Muscle layer of duodenum (tissue), 2 donors: ENCODE results near the gene TIAM2.
"Not testable (repeated sequence)": the region's sequence is repeated elsewhere in the genome, so short reads cannot be mapped to it uniquely, and the experiment has no call there.

Experiments used
- H3K27ac ChIP-seq: one replicate; pipeline ENCODE4 v1.7.0; 2013; ENCODE audit warnings: mild to moderate bottlenecking, low read length
- H3K27me3 ChIP-seq: one replicate; pipeline ENCODE4 v1.7.0; 2013; ENCODE audit warnings: low read depth, mild to moderate bottlenecking, control low read depth, low read length
- H3K36me3 ChIP-seq, 2 donors: one replicate each; pipeline ENCODE4 v1.7.0; 2013; ENCODE audit warnings: low read length in 2 of 2, control low read depth in 1 of 2, mild to moderate bottlenecking in 1 of 2; ENCODE audit not compliant: insufficient read depth in 2 of 2, control insufficient read depth in 1 of 2
- H3K4me1 ChIP-seq, 2 donors: one replicate each; pipeline ENCODE4 v1.7.0; 2013; ENCODE audit warnings: low read length in 2 of 2, mild to moderate bottlenecking in 2 of 2, control low read depth in 1 of 2, moderate library complexity in 1 of 2; ENCODE audit not compliant: insufficient read depth in 2 of 2, control insufficient read depth in 1 of 2
- H3K4me3 ChIP-seq, 2 donors: one replicate each; pipeline ENCODE4 v1.7.0; 2013; ENCODE audit warnings: low read length in 2 of 2, low read depth in 1 of 2, mild to moderate bottlenecking in 1 of 2
- H3K9me3 ChIP-seq, 2 donors: one replicate each; pipeline ENCODE4 v1.7.0; 2013; ENCODE audit warnings: low read length in 2 of 2, control low read depth in 1 of 2, mild to moderate bottlenecking in 1 of 2; ENCODE audit not compliant: control insufficient read depth in 1 of 2
- donor health status: healthy.

The TIAM2 gene

DNA sequence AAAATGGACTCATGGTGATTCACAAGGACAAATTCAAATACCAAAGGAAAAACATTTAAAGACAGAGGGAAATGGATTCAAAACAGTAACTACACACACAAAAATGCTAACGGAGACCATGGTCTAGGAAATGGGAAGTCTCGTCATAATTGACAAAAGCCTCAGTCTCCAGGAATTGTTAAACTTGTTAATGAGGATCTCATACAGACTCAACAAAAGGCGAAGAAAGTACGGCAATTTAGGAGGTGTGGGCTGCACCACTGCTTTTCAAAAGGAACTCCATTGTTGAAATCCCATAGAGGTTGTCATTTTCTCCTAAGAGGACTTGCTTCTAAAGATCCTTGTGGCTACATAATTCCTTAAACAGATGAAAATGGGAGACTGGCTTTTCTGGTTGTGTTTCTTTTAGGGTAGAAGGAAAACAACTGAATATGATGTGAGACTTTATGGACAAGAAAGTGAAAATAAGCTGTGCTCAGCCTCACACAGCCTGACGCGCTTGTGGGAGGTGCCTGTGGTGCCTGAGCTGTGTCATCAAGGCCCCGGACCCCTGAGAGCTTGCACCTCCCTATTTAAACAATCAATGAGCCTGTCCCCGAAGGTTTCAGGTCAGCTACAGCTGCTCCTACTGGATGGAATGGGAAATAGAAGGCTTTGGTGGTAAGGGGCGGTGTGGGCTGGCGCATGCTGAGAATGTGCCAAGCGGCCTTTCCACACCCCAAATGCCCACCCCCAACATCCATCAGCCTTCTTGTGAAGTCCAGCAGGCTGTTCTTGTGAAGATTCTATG is 266.2 kb downstream of the TIAM2 start:
- Histone ChIP-seq H3K27me3 (no peaks in the 10 kb centered on the region), H3K4me3 (no peak overlapping the region), H3K27ac (no peak overlapping the region), H3K9me3 (no peaks in the 10 kb centered on the region), H3K4me1 (peaks cover 0 to 3% of the 10 kb centered on the region in 2 donors), H3K36me3 (peaks cover 26 to 29% of the 10 kb centered on the region in 2 donors)

DNA sequence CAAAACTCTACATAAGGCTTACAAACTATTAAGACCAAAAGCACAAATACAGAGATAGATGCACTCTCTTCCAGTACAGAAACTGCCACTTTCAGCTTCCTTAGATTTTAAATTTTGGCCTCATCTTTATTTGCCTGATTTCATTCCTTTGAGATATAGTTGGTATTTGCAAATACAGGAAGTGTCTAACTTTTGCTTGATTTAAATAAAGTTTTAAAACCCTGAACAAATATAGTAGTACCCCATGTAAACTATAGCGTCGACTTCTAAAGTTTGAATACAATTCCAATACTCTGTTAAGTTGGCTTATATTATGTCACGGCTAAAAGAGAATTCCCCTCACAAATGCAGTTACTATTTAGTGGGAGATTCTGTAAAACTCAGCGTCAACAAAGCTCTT is 267.5 kb downstream of the TIAM2 start:
- H3K27ac ChIP-seq, result no peak overlapping the region
- peaks cover 0 to 3% of the 10 kb centered on the region in 2 donors for H3K4me1 ChIP-seq
- H3K4me3 ChIP-seq, result no peak overlapping the region
- no peaks in the 10 kb centered on the region for H3K9me3 ChIP-seq
- H3K36me3 ChIP-seq, result peaks cover 20 to 26% of the 10 kb centered on the region in 2 donors
- H3K27me3 ChIP-seq, result no peaks in the 10 kb centered on the region

DNA sequence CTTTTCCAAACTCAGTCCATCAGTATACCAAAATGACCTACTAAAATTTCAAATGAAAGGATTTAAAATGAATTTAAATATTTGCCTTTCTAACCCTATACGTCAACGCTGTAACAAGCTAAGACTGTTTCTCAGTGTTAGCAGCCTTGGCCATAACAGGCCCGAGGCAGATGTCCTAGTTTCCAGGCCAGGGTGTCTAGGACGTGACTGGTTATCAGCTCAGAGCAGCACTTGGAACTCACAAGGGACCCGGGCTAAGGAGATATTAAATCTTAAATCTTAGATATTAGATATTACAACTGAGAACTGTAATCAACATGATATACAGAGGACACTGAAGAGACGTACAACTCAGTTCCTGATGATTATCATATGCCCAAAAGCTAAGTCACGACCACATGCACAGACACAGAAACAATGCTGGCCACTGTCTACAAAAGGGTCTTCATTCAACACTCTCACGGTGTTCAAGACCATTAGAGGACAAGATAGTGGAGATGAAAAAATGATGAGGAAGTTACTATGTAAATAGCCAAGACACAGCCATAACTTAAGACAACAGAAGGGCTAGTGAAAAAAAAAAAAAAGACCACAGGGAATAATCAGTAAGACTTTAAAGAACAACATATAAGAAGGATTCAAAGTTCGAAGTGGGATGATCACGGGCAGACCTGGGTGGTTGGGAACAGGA is 268.4 kb downstream of the TIAM2 start, which contains the start of gene CLDN20:
TSS of gene CLDN20 (plus strand) at position 641 of the 691 bp plus-strand sequence. CDS start 11,707 bp downstream, outside the sequence.
- no peak within 1 kb of the TSS for H3K27ac ChIP-seq
- H3K4me3 ChIP-seq, result no peak within 1 kb of the TSS
- peaks cover 0 to 3% of the 10 kb centered on the region in 2 donors for H3K4me1 ChIP-seq
- no peaks in the 10 kb centered on the region for H3K27me3 ChIP-seq
- H3K9me3 ChIP-seq, result no peaks in the 10 kb centered on the region
- peaks cover 17 to 19% of the 10 kb centered on the region in 2 donors for H3K36me3 ChIP-seq

DNA sequence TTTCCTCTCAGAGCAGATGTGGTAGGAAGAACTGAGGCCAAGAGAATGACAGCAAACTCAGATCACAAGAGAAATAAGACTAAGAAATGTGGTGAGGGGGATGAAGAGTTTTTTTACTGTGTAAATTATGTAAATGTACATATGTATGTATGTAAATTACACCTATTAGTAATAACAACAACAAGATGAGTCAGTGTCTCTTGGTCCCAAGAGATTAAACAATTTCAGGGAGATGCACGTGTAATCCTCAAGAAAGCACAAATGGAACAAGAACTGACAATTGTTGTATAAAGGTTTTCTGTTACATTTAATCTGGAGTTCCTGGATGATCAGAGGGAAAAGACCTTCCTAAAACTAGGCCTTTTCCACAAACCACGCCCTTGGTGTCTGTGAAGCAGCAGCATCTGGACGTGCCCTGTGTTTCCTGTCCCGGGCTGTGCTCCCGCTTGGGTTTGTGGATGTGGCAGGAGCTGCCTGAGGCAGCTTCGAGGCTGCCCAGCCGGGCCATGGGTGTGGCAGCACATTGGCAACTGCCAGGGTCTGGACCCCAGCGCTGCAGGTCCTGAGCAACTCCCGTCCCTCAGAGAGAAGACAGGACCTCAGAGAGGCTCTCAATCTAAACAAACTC is 269.7 kb downstream of the TIAM2 start:
- Histone ChIP-seq H3K36me3 (peaks cover 7 to 8% of the 10 kb centered on the region in 2 donors), H3K27me3 (no peaks in the 10 kb centered on the region), H3K4me1 (peaks cover 0 to 3% of the 10 kb centered on the region in 2 donors), H3K9me3 (no peaks in the 10 kb centered on the region), H3K4me3 (no peak overlapping the region), H3K27ac (no peak overlapping the region)

DNA sequence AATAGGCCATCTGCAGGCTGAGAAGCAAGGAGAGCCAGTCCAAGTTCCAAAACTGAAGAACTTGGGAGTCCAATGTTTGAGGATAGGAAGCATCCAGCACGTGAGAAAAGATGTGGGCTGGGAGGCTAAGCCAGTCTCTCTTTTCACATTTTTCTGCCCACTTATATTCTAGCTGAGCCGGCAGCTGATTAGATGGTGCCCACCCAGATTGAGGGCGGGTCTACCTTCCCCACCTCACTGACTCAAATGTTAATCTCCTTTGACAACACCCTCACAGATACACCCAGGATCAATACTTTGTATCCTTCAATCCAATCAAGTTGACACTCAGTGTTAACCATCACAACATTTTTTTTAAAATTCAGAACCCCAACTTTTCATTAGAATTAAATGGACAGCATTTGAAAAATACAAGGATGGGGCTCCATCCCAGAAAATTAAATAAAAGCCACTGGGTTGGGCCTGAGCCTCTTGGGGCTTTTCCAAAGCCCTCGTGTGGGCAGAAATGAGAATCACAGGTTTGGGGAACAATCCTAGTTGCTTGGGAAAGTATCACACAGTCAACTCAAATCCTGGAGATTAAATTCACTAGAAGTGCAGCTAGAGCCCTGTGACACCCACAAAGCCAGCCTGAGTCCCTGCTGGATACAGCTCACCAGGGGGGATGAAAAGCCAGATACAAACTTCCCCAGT is 270.9 kb downstream of the TIAM2 start:
- Histone ChIP-seq H3K4me1 (peaks cover 0 to 3% of the 10 kb centered on the region in 2 donors), H3K27ac (no peak overlapping the region)

DNA sequence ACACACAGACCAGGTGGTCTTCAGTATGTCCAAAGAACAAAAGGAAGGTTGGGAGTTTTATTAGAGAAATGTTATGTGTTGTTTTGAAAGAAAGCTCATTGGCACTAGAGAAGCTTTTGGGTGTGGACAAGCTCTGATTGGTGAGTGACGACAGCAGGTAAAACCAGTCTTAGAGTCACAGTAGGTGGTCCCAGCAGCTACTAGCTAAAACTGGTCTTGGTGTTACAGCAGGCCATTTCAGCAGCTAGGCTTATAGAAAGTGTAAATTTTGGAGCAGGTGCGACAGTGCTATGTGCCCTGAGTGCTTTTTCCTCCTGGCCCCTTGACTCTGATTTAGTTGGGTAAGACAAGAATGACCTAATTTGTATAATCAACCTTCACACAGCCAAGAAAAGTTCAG is 272.3 kb downstream of the TIAM2 start:
- Histone ChIP-seq H3K27me3 (no peaks in the 10 kb centered on the region), H3K4me1 (peaks cover under 1 to 6% of the 10 kb centered on the region in 2 donors), H3K36me3 (no peaks in the 10 kb centered on the region), H3K4me3 (no peak overlapping the region), H3K27ac (no peak overlapping the region), H3K9me3 (no peaks in the 10 kb centered on the region)

More for the DNA sequence above, 270.9 kb downstream of the TIAM2 start:
- no peaks in the 10 kb centered on the region for H3K27me3 ChIP-seq
- H3K9me3 ChIP-seq, result no peaks in the 10 kb centered on the region
- H3K36me3 ChIP-seq, result no peaks in the 10 kb centered on the region
- H3K4me3 ChIP-seq, result no peak overlapping the region

DNA sequence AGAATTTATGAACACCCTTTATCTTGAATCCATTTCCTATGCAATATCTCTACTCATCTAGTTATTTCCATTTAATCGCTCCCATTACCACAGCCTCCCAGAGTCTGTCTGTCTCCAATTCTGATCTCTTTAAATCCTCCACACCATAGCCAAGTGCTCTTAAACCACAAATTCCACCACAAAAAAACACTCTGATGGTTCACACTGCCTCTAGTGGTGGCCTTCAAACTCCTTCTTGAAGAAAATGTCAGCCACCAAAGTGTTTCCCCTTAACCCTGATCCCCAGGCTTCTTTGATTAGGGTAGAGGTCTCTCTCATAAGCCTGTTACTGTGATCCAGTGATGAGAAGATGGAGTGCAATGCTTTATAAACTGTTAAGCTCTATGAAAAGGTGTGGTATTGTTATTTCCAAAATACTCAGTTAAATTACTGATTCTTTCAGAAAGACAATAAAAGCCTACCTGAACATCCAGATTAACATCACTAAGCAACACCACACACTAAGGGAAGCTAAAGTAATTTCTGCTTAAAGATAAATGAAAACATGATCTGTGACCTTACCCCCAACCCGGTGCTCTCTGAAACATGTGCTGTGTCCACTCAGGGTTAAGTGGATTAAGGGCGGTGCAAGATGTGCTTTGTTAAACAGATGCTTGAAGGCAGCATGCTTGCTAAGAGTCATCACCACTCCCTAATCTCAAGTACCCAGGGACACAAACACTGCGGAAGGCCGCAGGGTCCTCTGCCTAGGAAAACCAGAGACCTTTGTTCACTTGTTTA is 273.2 kb downstream of the TIAM2 start:
- peaks cover 8 to 14% of the 10 kb centered on the region in 2 donors for H3K4me1 ChIP-seq
- H3K27ac ChIP-seq, H3K4me3 ChIP-seq, H3K9me3 ChIP-seq, H3K36me3 ChIP-seq, H3K27me3 ChIP-seq: not testable (repeated sequence)

DNA sequence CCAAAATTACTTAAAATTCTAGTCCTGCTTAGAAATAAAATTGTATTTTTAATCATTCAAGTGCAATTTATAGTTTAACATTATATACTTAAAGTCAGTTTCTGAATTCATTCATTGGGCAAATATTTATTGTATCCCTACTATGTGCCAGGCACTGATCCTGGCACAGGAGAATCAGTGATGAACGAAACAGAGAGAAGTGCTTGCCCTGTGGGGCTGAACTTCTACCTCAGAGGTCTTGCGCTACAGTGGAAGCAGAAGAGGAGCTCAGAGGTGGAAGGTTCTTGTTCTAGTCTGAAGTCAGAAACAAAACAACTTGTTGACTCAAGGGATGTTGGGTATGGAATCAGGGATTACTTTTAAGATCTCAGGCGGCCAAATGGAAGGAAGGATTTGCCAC is 274.6 kb downstream of the TIAM2 start:
- Histone ChIP-seq H3K27ac (no peak overlapping the region), H3K4me1 (peaks cover 11 to 25% of the 10 kb centered on the region in 2 donors), H3K9me3 (no peaks in the 10 kb centered on the region), H3K36me3 (no peaks in the 10 kb centered on the region), H3K27me3 (no peaks in the 10 kb centered on the region), H3K4me3 (no peak overlapping the region)

DNA sequence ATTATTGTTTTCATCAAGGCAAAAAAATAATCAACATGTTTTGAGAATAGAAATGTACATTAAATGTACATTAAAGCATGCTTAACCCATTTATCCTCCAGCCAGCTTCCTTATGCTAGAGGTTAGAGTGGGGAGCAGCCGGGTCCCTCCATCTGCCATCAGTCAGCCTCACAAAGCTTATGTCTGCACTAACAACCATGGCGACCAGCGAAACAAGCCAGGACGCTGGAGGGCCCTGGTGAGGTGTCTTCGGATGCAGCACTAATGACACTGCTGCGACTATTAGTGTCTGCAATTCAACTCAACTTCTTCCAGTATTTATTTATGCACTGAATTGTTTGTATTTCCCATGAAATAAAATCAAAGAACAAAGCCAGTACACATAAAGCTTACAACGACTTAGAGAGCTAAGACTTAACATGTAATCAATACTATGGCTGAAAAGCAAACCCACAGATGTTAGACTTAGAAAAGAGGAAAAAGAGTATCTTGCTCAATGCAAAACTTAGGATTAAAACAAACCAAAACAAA is 275.5 kb downstream of the TIAM2 start:
- no peak overlapping the region for H3K27ac ChIP-seq
- no peak overlapping the region for H3K4me3 ChIP-seq
- peaks cover 11 to 30% of the 10 kb centered on the region in 2 donors for H3K4me1 ChIP-seq
- H3K9me3 ChIP-seq, result no peaks in the 10 kb centered on the region
- no peaks in the 10 kb centered on the region for H3K27me3 ChIP-seq
- no peaks in the 10 kb centered on the region for H3K36me3 ChIP-seq

DNA sequence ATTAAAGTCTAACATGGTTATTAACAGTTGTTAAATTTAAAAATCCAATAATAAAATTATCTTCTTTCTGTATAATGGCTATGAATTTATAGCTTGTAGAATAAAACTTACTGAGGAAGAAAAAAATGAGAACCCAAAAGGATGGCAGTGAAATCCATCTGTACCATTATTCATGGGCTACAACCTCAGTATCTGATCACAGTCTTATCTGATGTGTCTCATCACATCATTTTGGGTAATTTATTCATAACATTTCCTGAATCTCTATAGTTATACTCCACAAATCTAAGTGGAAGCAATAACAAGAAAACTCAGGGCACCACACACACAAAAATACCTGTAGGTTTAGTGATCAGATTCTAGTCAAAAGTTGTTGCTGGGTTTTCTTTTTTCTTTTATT is 276.0 kb downstream of the TIAM2 start:
- H3K27ac ChIP-seq, result no peak overlapping the region
- H3K27me3 ChIP-seq, result no peaks in the 10 kb centered on the region
- H3K4me3 ChIP-seq, result no peak overlapping the region
- no peaks in the 10 kb centered on the region for H3K36me3 ChIP-seq
- H3K9me3 ChIP-seq, result no peaks in the 10 kb centered on the region
- H3K4me1 ChIP-seq, result peaks cover 11 to 36% of the 10 kb centered on the region in 2 donors
